ENCODE results near the gene JPT1.
"Not testable (repeated sequence)": the region's sequence is repeated elsewhere in the genome, so short reads cannot be mapped to it uniquely, and the experiment has no call there.

JPT1 gene, protein sequence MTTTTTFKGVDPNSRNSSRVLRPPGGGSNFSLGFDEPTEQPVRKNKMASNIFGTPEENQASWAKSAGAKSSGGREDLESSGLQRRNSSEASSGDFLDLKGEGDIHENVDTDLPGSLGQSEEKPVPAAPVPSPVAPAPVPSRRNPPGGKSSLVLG

GRCh38 chr17:75154195-75155106 is at the start of gene JPT1:
JPT1 (minus strand) TSS chr17:75154512; CDS start chr17:75154397, 115 bp downstream.
- DNase-seq (ENCODE audit: low read depth in 3 of 3) = peak; percentile 95 to 97 (median 95)

DNA sequence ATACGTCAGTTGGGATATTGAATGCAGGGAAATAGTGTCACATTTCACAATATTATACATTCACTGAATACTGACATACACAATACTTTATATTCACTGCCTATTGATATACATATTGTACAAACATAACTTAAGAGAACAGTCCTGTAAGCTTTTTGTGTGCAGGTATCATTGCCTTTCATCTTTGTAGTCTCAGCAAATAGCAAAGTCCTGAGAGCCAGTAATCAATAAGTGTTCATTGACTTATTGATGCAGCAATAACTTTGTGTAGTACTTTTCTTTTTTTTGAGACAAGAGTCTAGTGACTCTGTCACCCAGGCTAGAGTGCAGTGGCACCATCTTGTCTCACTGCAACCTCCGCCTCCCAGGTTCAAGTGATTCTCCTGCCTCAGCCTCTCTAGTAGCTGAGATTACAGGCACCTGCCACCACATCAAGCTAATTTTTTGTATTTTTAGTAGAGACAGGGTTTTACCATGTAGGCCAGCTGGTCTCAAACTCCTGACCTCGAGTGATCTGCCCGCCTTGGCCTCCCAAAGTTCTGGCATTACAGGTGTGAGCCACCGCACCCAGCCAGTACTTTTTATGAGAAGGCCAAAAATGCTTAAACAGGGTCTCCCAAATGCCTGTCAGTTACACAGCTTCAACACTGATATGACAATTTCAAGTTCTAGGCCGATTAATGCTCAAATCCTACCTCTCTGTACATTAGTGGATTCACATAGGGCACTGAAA is 45.7 kb upstream of the JPT1 start:
- DNase-seq (ENCODE audit: low read depth in 3 of 3) = no peak

GRCh38 chr17:75194879-75195278 is 40.6 kb upstream of the JPT1 start:
- DNase-seq (ENCODE audit: low read depth in 3 of 3) = no peak

DNA sequence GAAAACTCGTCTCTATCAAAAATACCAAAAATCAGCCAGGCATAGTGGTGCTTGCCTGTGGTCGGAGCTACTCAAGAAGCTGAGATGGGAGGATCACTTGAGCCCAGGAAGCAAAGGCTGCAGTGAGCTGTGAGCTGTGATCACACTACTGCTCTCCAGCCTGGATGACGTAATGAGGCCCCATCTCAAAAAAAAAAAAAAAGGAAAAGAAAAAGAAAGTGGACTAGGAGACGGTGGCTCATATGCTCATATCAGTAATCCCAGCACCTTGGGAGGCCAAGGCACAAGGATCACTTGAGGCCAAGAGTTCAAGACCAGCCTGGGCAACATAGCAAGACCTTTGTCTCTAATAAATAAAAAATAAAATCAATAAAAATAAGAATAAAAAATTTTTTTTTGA is 37.3 kb upstream of the JPT1 start:
- DNase-seq (ENCODE audit: low read depth in 3 of 3) = no peak

- no peak for DNase-seq (ENCODE audit: low read depth in 3 of 3)
Measured at GRCh38 chr17:75188614-75189013, 34.3 kb upstream of the JPT1 start.

- DNase-seq (ENCODE audit: low read depth in 3 of 3) = no peak
Measured at GRCh38 chr17:75183999-75184884, 29.9 kb upstream of the JPT1 start.

DNA sequence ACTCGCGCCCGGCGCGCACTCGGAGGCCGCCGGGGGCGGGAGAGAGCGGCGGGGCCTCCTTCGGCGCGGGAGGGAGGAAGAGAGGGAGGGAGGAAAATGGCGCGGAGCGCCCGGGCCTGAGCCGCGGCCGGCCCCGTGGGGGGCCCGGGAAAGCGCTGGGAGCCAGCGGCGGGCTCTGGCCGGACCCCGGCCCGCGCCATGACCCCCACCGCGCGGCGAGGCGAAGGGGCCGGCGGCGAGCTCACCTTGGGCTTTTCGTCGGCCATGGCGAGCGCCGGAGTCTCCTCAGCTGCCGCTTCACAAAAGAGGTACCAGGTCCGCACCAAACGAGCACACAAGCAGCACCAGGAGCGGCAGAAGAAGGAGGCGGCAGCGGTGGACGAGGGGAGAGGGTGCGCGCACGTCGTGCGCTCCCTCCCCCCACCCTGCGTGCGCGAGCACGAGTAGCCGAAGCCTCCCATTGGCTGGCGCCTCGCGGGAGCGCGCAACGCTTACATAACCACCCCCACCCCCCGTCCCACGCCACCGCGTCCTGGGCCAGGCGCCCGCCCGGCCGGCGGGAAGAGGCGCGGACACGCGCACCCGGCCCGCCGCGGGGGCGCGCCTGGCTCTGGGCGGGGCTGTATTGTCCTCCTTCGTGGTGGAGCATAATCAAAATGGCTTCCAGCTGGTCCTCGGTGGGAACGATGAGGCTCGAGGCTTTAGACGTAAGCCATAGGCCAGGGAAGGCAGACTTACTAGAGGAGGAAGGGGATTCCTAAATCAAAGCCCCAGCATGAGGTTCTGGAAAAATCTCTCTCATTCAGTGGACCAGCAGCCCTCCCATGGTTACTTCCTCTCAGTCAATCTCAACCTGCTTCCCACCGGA is 28.5 kb upstream of the JPT1 start, which contains the start of gene SUMO2:
Gene SUMO2, minus strand, starts transcription at position 391 of the 868 bp plus-strand sequence. Its CDS starts 125 bp downstream, at position 266.
- peak; percentile 92 to 94 (median 94) for DNase-seq (ENCODE audit: low read depth in 3 of 3)

- no peak for DNase-seq (ENCODE audit: low read depth in 3 of 3)
Measured at GRCh38 chr17:75182319-75182568, 27.9 kb upstream of the JPT1 start.

DNA sequence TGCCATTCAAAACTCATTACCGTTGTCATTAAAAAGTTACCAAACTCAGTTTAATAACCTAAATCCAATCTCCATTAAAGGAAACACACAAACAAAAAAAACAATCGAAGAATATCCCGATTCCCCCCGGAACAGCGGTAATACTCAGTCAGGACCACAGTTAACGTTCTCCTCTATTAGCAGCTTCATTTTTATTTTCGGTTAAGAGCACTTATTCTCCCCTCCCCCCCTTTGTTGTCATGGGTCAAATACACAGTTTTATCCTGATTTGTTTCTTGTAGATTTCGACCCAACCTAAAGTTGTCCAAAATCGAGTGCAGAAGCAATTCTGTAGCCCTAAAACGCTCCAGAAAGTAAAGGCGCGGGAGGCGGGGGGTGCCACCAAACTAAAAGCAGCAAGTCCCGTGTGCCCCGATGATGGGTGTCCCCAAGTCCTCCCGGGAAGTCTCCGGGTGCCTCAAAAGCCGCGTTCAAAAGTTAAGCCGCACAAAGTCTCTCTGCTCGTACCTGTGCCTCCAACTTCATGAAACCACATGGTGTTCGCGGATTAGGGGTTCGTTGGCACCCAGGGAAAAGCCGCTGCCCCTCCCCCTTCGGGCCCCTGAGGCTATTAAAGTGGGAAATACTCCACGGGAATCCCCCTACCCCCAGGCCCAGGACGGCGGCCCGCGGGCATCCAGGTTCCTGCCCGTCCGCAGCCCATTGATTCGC is 27.5 kb upstream of the JPT1 start:
- peak in 2 of 3 experiments; percentile 11 to 23 for DNase-seq (ENCODE audit: low read depth in 3 of 3)

- DNase-seq (ENCODE audit: low read depth in 3 of 3) = no peak
Measured at GRCh38 chr17:75181110-75181509, 26.8 kb upstream of the JPT1 start.

- no peak for DNase-seq (ENCODE audit: low read depth in 3 of 3)
Measured at GRCh38 chr17:75178453-75178852, 24.1 kb upstream of the JPT1 start.

DNA sequence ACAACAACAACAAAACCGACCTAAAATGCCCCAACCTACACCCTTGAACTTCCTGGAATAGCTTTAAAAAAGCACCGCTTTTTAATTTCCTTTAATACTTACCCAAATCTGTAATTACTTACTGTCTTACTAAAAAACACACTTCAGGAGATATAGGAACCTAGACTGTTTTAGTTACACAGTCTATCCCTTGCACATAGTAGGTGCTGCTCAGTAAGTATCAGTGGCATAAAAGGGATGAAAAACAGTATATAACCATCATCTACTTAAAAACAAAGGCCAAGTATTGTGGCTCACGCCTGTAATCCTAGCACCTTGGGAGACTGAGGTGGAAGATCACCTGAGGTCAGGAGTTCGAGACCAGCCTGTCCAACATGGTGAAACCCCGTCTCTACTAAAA is 22.3 kb upstream of the JPT1 start:
- DNase-seq (ENCODE audit: low read depth in 3 of 3) = no peak

DNA sequence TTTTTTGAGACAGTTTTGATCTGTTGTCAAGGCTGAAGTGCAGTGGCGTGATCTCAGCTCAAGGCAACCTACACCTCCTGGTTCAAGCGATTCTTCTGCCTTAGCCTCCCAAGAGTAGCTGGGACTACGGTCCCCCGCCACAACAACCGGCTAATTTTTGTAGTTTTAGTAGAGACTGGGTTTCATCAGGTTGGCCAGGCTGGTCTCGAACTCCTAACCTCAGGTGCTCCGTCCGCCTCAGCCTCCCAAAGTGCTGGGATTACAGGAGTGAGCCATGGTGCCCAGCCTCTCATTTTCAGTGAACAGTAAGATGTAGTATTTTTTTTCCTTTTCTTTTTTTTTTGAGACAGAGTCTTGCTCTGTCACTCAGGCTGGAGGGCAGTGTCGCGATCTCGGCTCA is 20.7 kb upstream of the JPT1 start:
- DNase-seq (ENCODE audit: low read depth in 3 of 3) = no peak

DNA sequence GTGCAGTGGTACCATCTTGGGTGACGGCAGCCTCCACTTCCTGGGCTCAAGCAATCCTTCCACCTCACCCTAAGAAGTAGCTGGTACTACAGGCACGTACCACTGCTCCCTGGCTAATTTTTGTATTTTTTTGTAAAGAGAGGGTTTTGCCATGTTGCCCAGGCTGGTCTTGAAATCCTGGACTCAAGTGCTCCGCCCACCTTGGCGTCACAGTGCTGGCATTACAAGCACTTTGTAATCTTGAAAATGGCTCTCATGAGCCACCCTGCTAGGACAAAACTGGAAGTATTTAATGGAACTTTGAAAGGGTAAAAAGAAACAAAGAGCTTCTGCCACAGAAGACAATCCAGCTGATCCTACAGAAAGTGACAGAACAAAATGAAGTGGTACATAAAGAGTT is 19.2 kb upstream of the JPT1 start:
- no peak for DNase-seq (ENCODE audit: low read depth in 3 of 3)

DNA sequence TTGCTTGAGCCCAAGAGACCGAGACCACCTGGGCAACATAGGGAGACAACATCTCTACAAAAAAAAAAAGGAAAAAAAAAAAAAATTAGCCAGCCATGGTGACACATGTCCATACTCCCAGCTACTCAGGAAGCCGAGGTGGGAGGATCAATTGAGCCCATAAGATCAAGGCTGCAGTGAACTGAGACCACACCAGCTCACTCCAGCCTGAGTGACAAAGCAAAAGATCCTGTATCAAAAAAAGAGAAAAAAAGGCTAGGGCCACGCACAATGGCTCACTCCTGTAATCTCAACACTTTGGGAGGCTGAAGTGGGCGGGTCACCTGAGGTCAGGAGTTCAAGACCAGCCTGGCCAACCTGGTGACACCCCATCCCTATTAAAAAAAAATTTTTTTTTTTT is 14.7 kb upstream of the JPT1 start:
- no peak for DNase-seq (ENCODE audit: low read depth in 3 of 3)

- not testable (repeated sequence) for DNase-seq (ENCODE audit: low read depth in 3 of 3)
Measured at GRCh38 chr17:75164606-75165005, 10.3 kb upstream of the JPT1 start.

GRCh38 chr17:75163074-75163473 is 8.8 kb upstream of the JPT1 start:
- no peak for DNase-seq (ENCODE audit: low read depth in 3 of 3)

- DNase-seq (ENCODE audit: low read depth in 3 of 3) = no peak
Measured at GRCh38 chr17:75160211-75160610, 5.9 kb upstream of the JPT1 start.

DNA sequence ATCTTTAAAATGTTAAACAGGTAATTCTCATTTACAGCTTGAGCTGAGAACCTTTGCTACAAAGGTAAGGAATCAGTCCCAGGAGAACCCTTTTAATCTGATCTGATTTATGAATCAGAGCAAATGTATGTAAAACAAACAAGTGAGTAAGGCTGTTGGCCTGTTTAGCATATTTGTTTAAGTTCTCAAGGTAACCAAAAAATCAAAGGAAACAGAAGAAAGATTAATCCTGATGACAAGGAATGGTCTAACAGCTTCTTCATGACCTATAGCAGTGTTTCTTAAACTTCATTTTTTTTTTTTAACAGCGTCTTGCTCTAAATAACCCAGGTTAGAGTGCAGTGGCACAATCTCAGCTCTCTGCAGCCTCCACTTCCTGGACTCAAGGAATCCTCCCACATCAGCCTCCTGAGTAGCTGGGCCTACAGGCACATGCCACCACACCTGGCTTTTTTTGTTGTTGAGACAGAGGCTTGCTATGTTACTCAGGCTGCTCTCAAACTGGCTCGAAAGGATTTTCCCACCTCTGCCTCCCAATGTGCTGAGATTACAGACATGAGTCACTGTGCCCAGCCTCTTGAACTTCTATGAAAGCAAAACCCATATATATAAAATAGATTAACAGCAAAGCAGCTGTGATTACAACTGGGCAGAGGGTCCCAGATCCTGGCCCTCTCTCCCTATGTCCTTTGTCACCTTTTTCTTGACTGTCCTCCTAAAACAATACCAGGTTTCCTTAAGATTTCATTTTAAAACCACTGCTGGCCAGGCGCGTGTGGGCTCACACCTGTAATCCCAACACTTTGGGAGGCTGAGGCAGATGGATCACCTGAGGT is 5.1 kb upstream of the JPT1 start:
- no peak for DNase-seq (ENCODE audit: low read depth in 3 of 3)
